Measurements from ENCODE around the gene ZMPSTE24.
"Not testable (repeated sequence)": the region's sequence is repeated elsewhere in the genome, so short reads cannot be mapped to it uniquely, and the experiment has no call there.

The ZMPSTE24 gene

GRCh38 chr1:40341491-40342380 lies 83.7 kb downstream of the ZMPSTE24 start:
- DNase-seq: no peak
- H3K4me3 ChIP-seq (ENCODE audit: low read depth, low read length): no peak overlapping the region
- H3K27me3 ChIP-seq (ENCODE audit: insufficient read depth, low read depth, severe bottlenecking): peaks cover 3% of the 10 kb centered on the region
- peaks cover 3% of the 10 kb centered on the region for H3K9me3 ChIP-seq (ENCODE audit: severe bottlenecking)
- no peaks in the 10 kb centered on the region for H3K36me3 ChIP-seq
- no peak overlapping the region for H3K27ac ChIP-seq
- TF ChIP-seq CTCF (IDR thresholded peaks at IDR 0.05; ENCODE audit: low read depth, low read length): no peak

DNA sequence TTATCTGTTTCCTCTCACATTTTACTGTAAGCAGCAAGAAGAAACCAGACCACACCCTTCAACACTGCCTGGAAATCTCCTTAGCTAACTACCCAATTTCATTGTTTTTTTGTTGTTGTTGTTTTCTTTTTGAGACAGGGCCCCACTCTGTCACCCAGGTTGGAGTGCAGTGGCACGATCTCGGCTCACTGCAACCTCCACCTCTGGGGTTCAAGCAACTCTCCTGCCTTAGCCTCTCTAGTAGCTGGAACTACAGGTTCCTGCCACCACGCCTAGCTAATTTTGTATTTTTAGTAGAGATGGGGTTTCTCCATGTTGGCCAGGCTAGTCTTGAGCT lies 84.3 kb downstream of the ZMPSTE24 start:
- not testable (repeated sequence) for H3K4me3 ChIP-seq (ENCODE audit: low read depth, low read length); H3K27ac ChIP-seq; DNase-seq; H3K9me3 ChIP-seq (ENCODE audit: severe bottlenecking); H3K36me3 ChIP-seq; H3K27me3 ChIP-seq (ENCODE audit: insufficient read depth, low read depth, severe bottlenecking)

Data from WERI-Rb-1 (cell line).